HepG2 (cell line): Measurements from ENCODE around the gene METRN. TPM values are rescaled to one million over a fixed set of nuclear protein-coding genes. Genes with fewer than 3 reads are reported as not detected.

ENCODE experiments used
- ARID2 ChIP-seq: sonication (generic); formaldehyde crosslinking; IDR thresholded peaks from 2 replicates; pipeline ENCODE4 v1.8.1; 2022; ENCODE audit warnings: mild to moderate bottlenecking, missing genetic modification reagents, borderline replicate concordance
- EED ChIP-seq: sonication (generic); formaldehyde crosslinking; IDR thresholded peaks from 2 replicates; pipeline ENCODE4 v1.5.0; 2020; ENCODE audit warnings: mild to moderate bottlenecking, missing genetic modification reagents
- KIAA2018 ChIP-seq: sonication (generic); formaldehyde crosslinking; IDR thresholded peaks from 2 replicates; pipeline ENCODE4 v1.5.0; 2020; ENCODE audit warnings: mild to moderate bottlenecking, missing genetic modification reagents, borderline replicate concordance
- MZF1 ChIP-seq: sonication (generic); formaldehyde crosslinking; IDR thresholded peaks from 2 replicates; pipeline ENCODE4 v1.8.1; 2023; ENCODE audit warnings: mild to moderate bottlenecking, missing genetic modification reagents, borderline replicate concordance
- ZNF317 ChIP-seq: sonication (generic); formaldehyde crosslinking; IDR thresholded peaks from 2 replicates; pipeline ENCODE4 v1.5.0; 2020; ENCODE audit warnings: mild to moderate bottlenecking, missing genetic modification reagents
- polyA plus RNA-seq, 8 experiments: library from polyadenylated mRNA; depleted of rRNA in 3 of 8; stranded (reverse) in 7 of 8; unstranded in 1 of 8; fragments of >200 nt; fragmentation: Illumina TruSeq in 4 of 8; extraction: Trizol in 4 of 8; gene quantifications; 2 replicates each; pipeline versions ENCODE4 v1.2.1 to v1.2.3, GENCODE V29; 2011 to 2016; ENCODE audit warnings: low read depth in 4 of 8, missing spikeins in 1 of 8, mixed read lengths in 1 of 8; ENCODE audit not compliant: insufficient read depth in 1 of 8
- total RNA-seq, 5 experiments: library from RNA; depleted of rRNA; stranded (reverse); fragments of >200 nt; fragmentation: Illumina TruSeq; extraction: Trizol; gene quantifications; 2 replicates each; pipeline ENCODE4 v1.2.3, GENCODE V29; 2016; ENCODE audit warnings: low read depth in 1 of 5

The METRN gene
- total and polyA plus RNA-seq, 2 of the 13 experiments (the other 11 are each of a cell fraction or from before 2014, with no cell fraction given): 25.5 to 46.1 TPM

DNA sequence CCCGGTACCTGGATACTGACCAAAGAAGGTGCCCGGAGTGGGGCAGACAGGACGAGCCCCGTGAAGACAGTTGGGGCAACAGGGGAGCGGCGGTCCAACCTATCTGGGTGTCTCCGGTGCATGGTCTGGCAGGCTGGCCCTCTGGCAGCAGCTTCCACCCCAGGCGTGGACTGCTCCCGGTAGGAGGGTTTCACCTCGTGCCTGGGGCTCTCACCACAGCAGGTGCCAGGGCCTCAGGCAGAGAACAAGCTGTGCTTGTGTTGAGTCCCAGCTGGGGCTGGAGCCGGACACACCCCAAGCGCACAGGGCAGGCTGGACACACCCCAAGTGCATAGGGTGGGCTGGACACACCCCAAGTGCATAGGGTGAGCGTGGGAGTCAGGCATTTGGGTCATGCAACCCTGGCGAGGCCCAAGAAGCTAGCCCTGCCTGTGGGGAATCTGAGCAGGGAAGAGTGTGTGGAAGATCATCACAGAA, 7.8 kb upstream of the METRN start (continued):
- TF ChIP-seq KIAA2018 (CRISPR knock-in tag) (no peak), ZNF317 (CRISPR knock-in tag) (no peak), ARID2 (CRISPR knock-in tag) (no peak), EED (CRISPR knock-in tag) (no peak), MZF1 (no peak)
